ENCODE data around the gene SMIM43.

- TF ChIP-seq POLR2A (IDR thresholded peaks at IDR 0.05; ENCODE audit: low read depth, low read length) (no peak), CTCF (IDR thresholded peaks at IDR 0.05; ENCODE audit: extremely low read depth in 1 of 2, insufficient read depth in 1 of 2, low read depth in 1 of 2, low read length in 2 of 2) (no peak), POLR2AphosphoS5 (IDR thresholded peaks at IDR 0.05; ENCODE audit: insufficient read depth, low read depth, low read length) (no peak), EZH2 (IDR thresholded peaks at IDR 0.05; ENCODE audit: borderline replicate concordance, low read depth, low read length, severe bottlenecking) (no peak)
Measured at GRCh38 chr4:121740796-121741409, 24.1 kb downstream of the SMIM43 start.

Measured in endothelial cell of umbilical vein (primary cell).